Neural cell (in vitro differentiated cells): ENCODE data around the gene ADAR.

Experiments
- CTCF ChIP-seq: fragments of 450-650 bp; IDR thresholded peaks from 2 replicates; pipeline ENCODE4 v1.5.1; 2014; ENCODE audit warnings: antibody characterized with exemption, mild to moderate bottlenecking, moderate library complexity; ENCODE audit not compliant: poor library complexity, severe bottlenecking
- EZH2 ChIP-seq: fragments of 200-600, 300-800 bp; shearing (Covaris generic), sonication (generic); IDR thresholded peaks from 2 replicates; pipeline ENCODE4 v1.6.1; 2014; ENCODE audit warnings: antibody characterized with exemption, low read length, borderline replicate concordance, mild to moderate bottlenecking; ENCODE audit not compliant: insufficient read depth, poor library complexity, severe bottlenecking
- MXI1 ChIP-seq: fragments of 450-650 bp; conservative IDR thresholded peaks from 2 replicates; pipeline ENCODE4 v1.6.1; 2014; ENCODE audit warnings: antibody characterized with exemption, mild to moderate bottlenecking; ENCODE audit not compliant: poor library complexity, severe bottlenecking
- POLR2AphosphoS5 ChIP-seq: IDR thresholded peaks from 2 replicates; pipeline ENCODE4 v1.6.1; 2012
- RAD21 ChIP-seq: fragments of 450-650 bp; conservative IDR thresholded peaks from 2 replicates; pipeline ENCODE4 v1.6.1; 2014; ENCODE audit warnings: antibody characterized with exemption, mild to moderate bottlenecking, moderate library complexity
- TAF1 ChIP-seq: IDR thresholded peaks from 2 replicates; pipeline ENCODE4 v1.6.1; 2012; ENCODE audit warnings: low read depth

- TF ChIP-seq MXI1 (no peak), CTCF (no peak), POLR2AphosphoS5 (no peak), EZH2 (no peak), TAF1 (no peak), RAD21 (no peak)
Measured at GRCh38 chr1:154611150-154611862, 3.3 kb upstream of the ADAR start.
